BJ (cell line): Measurements from ENCODE around the gene RHBDL2. TPM values are rescaled to one million over a fixed set of nuclear protein-coding genes. Genes with fewer than 3 reads are reported as not detected.

Source experiments
- CTCF ChIA-PET: fragments of 350-600 bp; formaldehyde crosslinking; extraction: SDS; loops from one replicate; lab custom pipeline; 2021; ENCODE audit warnings: antibody characterized with exemption, inconsistent platforms; lab: Yijun Ruan, JAX
- POLR2A ChIA-PET: fragments of 300-600 bp; sonication (Branson Sonifier 250); formaldehyde crosslinking; extraction: SDS; loops from one replicate; lab custom pipeline; 2021; ENCODE audit warnings: antibody characterized with exemption; lab: Charles Lee
- DNase-seq: peaks from one replicate; pipeline ENCODE4 v3.0.0-alpha.2; 2011; ENCODE audit warnings: low read depth
- H3K27me3 ChIP-seq: 2 replicates; pipeline ENCODE4 v1.6.0; 2011; ENCODE audit warnings: low read length; ENCODE audit not compliant: control insufficient read depth, insufficient read depth
- H3K36me3 ChIP-seq: 2 replicates; pipeline ENCODE4 v1.5.1; 2011; ENCODE audit warnings: low read length; ENCODE audit not compliant: control insufficient read depth, insufficient read depth
- H3K4me3 ChIP-seq: 2 replicates; pipeline ENCODE4 v1.5.1; 2011; ENCODE audit warnings: low read depth, mild to moderate bottlenecking, control low read depth, low read length
- CTCF ChIP-seq: IDR thresholded peaks from 2 replicates; pipeline ENCODE4 v1.5.1; 2011; ENCODE audit warnings: low read depth, mild to moderate bottlenecking, control low read depth, inconsistent platforms, low read length, moderate library complexity; ENCODE audit not compliant: insufficient read depth
- polyA plus RNA-seq: library from polyadenylated mRNA; depleted of rRNA; stranded (reverse); fragments of >200 nt; gene quantifications from 2 replicates; pipeline ENCODE4 v1.2.3, GENCODE V29; 2011

Gene RHBDL2
- polyA plus RNA-seq, 1 experiment = 0.07 TPM

DNA sequence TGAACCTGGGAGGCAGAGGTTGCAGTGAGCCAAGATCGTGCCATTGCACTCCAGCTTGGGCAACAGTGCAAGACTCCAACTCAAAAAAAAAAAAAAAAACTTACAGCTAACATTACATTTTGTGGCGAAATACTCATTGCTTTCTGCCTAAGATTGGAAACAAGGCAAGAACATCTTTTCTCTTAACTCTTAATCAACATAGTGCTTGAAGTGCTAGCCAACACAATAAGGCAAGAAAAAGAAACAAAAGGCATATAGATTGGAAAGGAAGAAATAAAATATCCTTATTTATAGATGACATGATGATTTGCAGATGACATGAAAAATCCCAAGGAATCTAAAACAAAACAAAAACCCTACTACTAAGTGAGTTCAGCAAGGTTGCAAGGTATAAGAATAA lies 35.6 kb downstream of the RHBDL2 start:
- Histone ChIP-seq H3K4me3 (no peak overlapping the region), H3K27me3 (no peaks in the 10 kb centered on the region), H3K36me3 (no peaks in the 10 kb centered on the region)
- no peak for DNase-seq
- CTCF ChIA-PET = no interaction called here
- TF ChIP-seq CTCF = no peak
- POLR2A ChIA-PET = no interaction called here

- DNase-seq = no peak
- ChIA-PET CTCF (no interaction called here), POLR2A (no interaction called here)
- Histone ChIP-seq H3K4me3 (no peak overlapping the region), H3K36me3 (no peaks in the 10 kb centered on the region), H3K27me3 (no peaks in the 10 kb centered on the region)
- TF ChIP-seq CTCF = no peak
These were observed 42.1 kb downstream of the RHBDL2 start for GRCh38 chr1:38899560-38899959.

GRCh38 chr1:38898653-38899230 lies 42.9 kb downstream of the RHBDL2 start:
- Histone ChIP-seq H3K27me3 (no peaks in the 10 kb centered on the region), H3K4me3 (no peak overlapping the region), H3K36me3 (no peaks in the 10 kb centered on the region)
- DNase-seq = no peak
- CTCF ChIA-PET = no interaction called here
- POLR2A ChIA-PET = no interaction called here
- TF ChIP-seq CTCF = no peak

DNA sequence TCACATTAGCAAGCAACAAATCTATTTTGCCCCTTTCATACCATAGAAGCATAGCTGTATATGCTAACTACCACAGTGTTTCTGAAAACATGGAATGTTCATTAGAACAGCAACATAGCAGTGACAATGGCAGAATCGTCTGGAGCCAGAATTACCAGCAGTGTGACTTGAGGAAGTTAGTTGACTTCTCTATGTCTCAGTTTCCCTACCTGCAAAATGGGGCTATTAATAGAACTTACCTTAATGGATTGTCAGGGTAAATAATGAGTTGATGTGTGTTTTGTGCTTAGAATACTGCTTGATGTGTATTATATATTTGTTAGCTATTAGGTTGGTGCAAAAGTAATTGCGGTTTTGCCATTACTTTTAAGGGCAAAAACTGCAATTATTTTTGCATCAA lies 45.5 kb downstream of the RHBDL2 start:
- Histone ChIP-seq H3K27me3 (no peaks in the 10 kb centered on the region), H3K4me3 (no peak overlapping the region), H3K36me3 (no peaks in the 10 kb centered on the region)
- no peak for TF ChIP-seq CTCF
- CTCF ChIA-PET = interaction anchor here (0.6 to 1.4 kb wide), 2 partner anchors 158 to 202 kb away, joined by 3 to 4 read pairs; no protein-coding TSS in a partner anchor
- POLR2A ChIA-PET = no interaction called here
- no peak for DNase-seq

DNA sequence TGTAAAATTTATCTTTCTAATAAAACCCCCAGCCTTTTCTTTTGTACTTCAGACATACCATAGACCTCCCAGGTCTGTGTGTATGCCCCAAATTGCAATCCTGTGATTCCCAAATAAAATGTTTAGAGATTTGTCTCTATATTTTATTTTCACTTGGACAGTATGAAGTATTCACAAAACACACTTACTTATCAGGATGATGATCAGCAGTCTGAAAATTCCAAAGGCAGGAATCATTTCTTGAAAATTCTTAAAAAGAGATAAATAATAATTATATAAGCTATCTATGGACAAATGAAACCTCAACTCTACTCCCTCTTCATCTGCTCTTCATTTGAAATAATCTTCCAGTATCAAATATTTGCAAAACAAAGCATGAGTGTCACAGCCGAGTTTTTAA lies 48.7 kb downstream of the RHBDL2 start:
- no peak for DNase-seq
- Histone ChIP-seq H3K27me3 (no peaks in the 10 kb centered on the region), H3K36me3 (no peaks in the 10 kb centered on the region), H3K4me3 (no peak overlapping the region)
- TF ChIP-seq CTCF = no peak
- ChIA-PET POLR2A (no interaction called here), CTCF (no interaction called here)
